Natural killer cell (primary cell): Measurements from ENCODE around the gene PUM2. TPM values are rescaled to one million over a fixed set of nuclear protein-coding genes. Genes with fewer than 3 reads are reported as not detected.

Experiments
- ATAC-seq, 3 donors: fragments of 150-1000 bp in 2 of 3; fragments of 200-7000 bp in 1 of 3; cut with Tn5 transposase; 1 replicate in 1 of 3; 2 replicates in 2 of 3; pipeline ENCODE4 v1.10.0; 2021; ENCODE audit warnings: mild to moderate bottlenecking in 2 of 3, moderate library complexity in 2 of 3
- DNase-seq, 2 donors: peaks; one replicate each; pipeline versions ENCODE4 v3.0.0 to v3.0.0-alpha.2; 2013 to 2021; ENCODE audit warnings: mixed read lengths in 1 of 2
- H3K27ac ChIP-seq: one replicate; pipeline ENCODE4 v1.5.1; 2013; ENCODE audit warnings: mild to moderate bottlenecking, low read length
- H3K27me3 ChIP-seq: one replicate; pipeline ENCODE4 v1.6.1; 2013; ENCODE audit warnings: low read length; ENCODE audit not compliant: control insufficient read depth, insufficient read depth
- H3K36me3 ChIP-seq: one replicate; pipeline ENCODE4 v1.6.1; 2013; ENCODE audit warnings: low read length; ENCODE audit not compliant: control insufficient read depth, insufficient read depth
- H3K4me1 ChIP-seq: one replicate; pipeline ENCODE4 v1.6.1; 2013; ENCODE audit warnings: low read length; ENCODE audit not compliant: control insufficient read depth, insufficient read depth
- H3K4me3 ChIP-seq: one replicate; pipeline ENCODE4 v1.5.1; 2013; ENCODE audit warnings: low read length
- H3K9me3 ChIP-seq: one replicate; pipeline ENCODE4 v1.6.1; 2013; ENCODE audit warnings: low read length; ENCODE audit not compliant: control insufficient read depth, insufficient read depth
- H3K27ac Mint-ChIP-seq, 2 donors: one replicate each; pipeline ENCODE4 v1.8.0; 2022; ENCODE audit warnings: mild to moderate bottlenecking in 2 of 2, mixed read lengths in 2 of 2, moderate library complexity in 1 of 2
- H3K27me3 Mint-ChIP-seq, 2 donors: one replicate each; pipeline ENCODE4 v1.8.0; 2022; ENCODE audit warnings: low read depth in 2 of 2, mixed read lengths in 2 of 2
- H3K36me3 Mint-ChIP-seq: one replicate; pipeline ENCODE4 v1.8.0; 2022; ENCODE audit warnings: mixed read lengths
- H3K4me1 Mint-ChIP-seq, 2 donors: one replicate each; pipeline ENCODE4 v1.8.0; 2022; ENCODE audit warnings: mixed read lengths in 2 of 2
- H3K4me3 Mint-ChIP-seq: one replicate; pipeline ENCODE4 v1.8.0; 2022; ENCODE audit warnings: mild to moderate bottlenecking, moderate library complexity, mixed read lengths
- H3K9me3 Mint-ChIP-seq, 2 donors: one replicate each; pipeline ENCODE4 v1.8.0; 2022; ENCODE audit warnings: mixed read lengths in 2 of 2
- CTCF ChIP-seq: fragments of 200-600 bp; IDR thresholded peaks from one replicate; pipeline ENCODE4 v1.8.0; 2022; ENCODE audit warnings: antibody characterized with exemption
- WGBS: methylation state at CpG from one replicate; pipeline ENCODE4 v1.1.7; 2013; ENCODE audit warnings: missing lambda C conversion rate; ENCODE audit not compliant: insufficient coverage; 5-methylcytosine and 5-hydroxymethylcytosine counted together
- intact Hi-C: fragments of 100-400 bp; cut with micrococcal nuclease; formaldehyde crosslinking; loops from one replicate; pipeline ENCODE4 v1.14.2; 2022
- total RNA-seq, 4 donors: library from RNA; stranded (reverse); fragments of 120-200 nt in 1 of 4; gene quantifications; one replicate each; pipeline versions ENCODE4 v1.2.3 to v1.2.4, GENCODE V29; 2013 to 2022

The PUM2 gene
- total RNA-seq, 3 donors from 2014 or later (not counting 1 experiment from before 2014, with no cell fraction given), result 115 to 157 (median 130) TPM

DNA sequence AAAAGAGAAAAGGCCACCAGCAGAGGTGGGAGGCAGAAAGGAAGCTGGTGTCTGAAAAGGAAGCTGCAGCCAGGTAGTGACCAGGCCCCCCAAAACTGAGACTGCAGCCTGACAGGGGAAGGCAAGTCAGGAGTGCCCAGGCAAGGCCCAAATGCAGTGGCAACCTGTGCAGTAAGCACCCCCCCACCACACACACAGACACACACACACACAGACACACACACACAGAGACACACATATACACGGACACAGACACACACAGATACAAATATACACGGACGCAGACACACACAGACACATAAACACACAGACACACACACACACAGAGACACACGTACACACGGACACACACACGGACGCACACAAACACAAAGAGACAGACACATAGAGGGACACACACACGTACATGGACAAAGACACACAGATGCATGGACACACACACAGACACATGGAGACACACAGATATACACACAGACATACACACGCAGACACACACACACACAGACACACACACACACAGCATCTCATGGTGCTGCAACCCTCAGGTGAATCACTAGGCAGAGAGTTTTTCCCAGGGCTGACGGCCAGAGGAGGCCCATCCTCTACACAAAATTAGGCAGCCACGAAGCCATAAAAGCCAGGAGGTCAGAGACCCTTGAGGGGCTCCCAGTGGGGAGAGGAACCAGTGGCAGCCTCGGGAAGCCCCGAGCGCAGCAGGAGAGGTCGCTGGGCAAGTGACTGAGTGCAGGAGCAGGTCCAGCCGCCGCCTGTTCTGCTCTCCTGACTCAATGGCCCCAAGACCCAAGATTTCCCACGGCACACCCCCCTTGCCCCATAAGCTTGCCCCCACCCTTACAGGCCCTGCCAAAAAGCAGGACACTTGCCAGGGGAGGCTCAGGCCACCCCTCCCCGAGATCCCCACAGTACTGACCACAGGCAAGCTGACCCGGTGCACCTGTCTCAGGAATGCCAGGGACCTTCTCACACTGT is 132.0 kb downstream of the PUM2 start:
- peaks cover 26 to 31% of the 10 kb centered on the region in 2 donors for H3K27me3 Mint-ChIP-seq

DNA sequence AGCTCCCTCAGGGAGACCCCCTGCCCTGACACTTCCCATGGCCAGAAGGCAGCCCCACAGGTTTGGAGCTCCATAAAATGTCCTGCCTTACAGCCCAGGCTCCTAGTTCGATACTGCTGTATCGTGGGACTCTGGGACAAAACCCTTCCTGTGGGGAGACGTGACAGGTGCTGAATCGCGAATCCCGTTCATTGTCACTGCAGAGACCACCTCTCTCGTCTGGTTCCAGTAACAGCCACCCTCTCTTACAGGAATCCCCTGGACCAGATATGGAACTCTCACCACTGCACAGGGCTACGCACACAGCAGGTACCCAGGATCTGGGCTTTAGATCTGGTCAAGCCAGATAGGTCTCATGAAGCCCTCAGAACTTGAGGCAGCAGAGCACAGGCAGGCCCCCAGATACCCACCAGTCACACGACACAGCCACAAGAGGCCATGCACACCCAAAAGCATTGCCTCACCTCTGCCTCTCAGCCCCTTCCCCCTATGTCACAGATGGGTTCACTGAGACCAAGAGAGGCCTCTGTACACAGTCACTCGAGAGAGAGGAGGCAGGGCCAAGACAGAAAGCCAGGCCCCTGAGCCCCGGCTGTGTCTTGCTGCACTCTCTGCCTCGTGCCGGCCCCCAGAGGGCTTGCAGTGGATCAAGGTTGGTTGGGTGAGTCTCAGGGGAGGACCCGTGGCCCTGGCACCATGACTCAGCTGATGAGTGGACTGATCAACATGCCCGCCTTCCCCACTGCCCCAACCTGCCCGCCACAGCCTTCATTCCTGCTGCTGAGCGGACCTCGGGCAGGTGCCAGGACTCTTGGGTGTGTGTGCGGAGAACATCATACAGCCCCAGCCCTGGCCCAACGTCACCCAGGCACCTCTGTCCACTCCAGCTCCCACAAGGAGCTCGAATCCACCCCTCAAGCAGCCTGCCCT is 133.3 kb downstream of the PUM2 start:
- no peaks in the 10 kb centered on the region for H3K9me3 ChIP-seq
- Mint-ChIP-seq H3K27me3 (peaks cover 23 to 26% of the 10 kb centered on the region in 2 donors), H3K4me3 (no peak overlapping the region), H3K9me3 (no peaks in the 10 kb centered on the region), H3K27ac (no peak overlapping the region), H3K36me3 (no peaks in the 10 kb centered on the region), H3K4me1 (no peaks in the 10 kb centered on the region)
- H3K27me3 ChIP-seq, result peaks cover 2% of the 10 kb centered on the region
- no peak for ATAC-seq
- no peak overlapping the region for H3K4me3 ChIP-seq
- no peak for DNase-seq
- TF ChIP-seq CTCF, result no peak
- H3K36me3 ChIP-seq, result no peaks in the 10 kb centered on the region
- WGBS, result 83% methylated on average over 21 of the region's 21 CpGs
- intact Hi-C loops, result no loop called here
- H3K27ac ChIP-seq, result no peak overlapping the region
- H3K4me1 ChIP-seq, result no peaks in the 10 kb centered on the region

More for the DNA sequence above, 132.0 kb downstream of the PUM2 start:
- no peak overlapping the region for H3K27ac ChIP-seq
- ATAC-seq, result no peak
- no peak for TF ChIP-seq CTCF
- WGBS, result 90% methylated on average over 20 of the region's 20 CpGs
- H3K9me3 ChIP-seq, result no peaks in the 10 kb centered on the region
- no peak overlapping the region for H3K4me3 Mint-ChIP-seq
- no peaks in the 10 kb centered on the region for H3K36me3 Mint-ChIP-seq
- intact Hi-C loops, result no loop called here
- DNase-seq, result no peak
- H3K4me1 ChIP-seq, result peaks cover 4% of the 10 kb centered on the region
- H3K9me3 Mint-ChIP-seq, result no peaks in the 10 kb centered on the region
- no peaks in the 10 kb centered on the region for H3K36me3 ChIP-seq
- H3K4me3 ChIP-seq, result no peak overlapping the region
- peaks cover 7% of the 10 kb centered on the region for H3K27me3 ChIP-seq
- H3K4me1 Mint-ChIP-seq, result no peaks in the 10 kb centered on the region
- no peak overlapping the region for H3K27ac Mint-ChIP-seq

DNA sequence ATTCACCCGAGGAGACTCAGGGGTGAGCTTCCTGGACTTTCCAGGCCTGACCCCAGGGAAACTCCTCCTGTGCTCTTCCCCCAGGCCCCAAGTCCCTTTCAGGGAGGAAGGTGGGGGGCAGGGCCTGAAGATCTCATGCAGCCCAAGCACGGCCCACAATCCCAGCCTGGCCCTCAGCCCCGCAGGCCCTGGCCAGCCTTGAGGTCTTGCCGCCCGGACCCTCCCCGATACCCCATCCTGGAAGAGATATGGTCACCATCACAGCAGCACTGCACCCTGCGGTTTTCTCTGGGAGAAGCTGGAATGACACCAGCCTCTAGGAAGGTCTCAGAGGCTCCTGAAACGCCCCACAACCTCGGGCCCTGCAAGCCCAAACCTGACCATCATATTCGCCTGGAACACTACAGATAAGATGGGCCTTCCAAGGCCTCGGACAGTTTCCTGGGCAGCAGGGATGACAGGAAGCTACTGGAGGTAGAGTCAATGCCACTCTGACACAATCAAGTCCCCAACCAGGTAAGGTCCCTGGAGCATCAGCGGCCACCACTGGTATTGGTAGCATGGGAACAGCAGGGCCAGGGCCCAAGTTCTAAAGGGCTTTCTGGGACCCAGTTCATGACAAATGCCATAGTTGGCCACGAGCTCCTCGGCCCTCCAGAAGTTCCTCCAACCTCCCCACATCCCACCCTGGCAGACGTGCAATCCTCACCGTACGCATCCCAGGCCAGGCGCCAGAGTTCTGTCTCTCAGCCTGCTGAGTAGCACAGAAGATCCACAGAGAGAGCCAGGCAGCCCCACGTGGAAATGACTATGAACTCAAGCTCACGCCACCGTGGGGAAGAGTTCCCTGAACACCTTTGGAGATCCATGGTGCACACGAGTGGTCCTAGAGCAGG is 134.3 kb downstream of the PUM2 start:
- DNase-seq (no peak), ATAC-seq (no peak)
- Mint-ChIP-seq H3K4me3 (no peak overlapping the region), H3K27ac (no peak overlapping the region), H3K9me3 (no peaks in the 10 kb centered on the region), H3K4me1 (no peaks in the 10 kb centered on the region), H3K36me3 (no peaks in the 10 kb centered on the region), H3K27me3 (peaks cover 15 to 16% of the 10 kb centered on the region in 2 donors)
- Histone ChIP-seq H3K27ac (no peak overlapping the region), H3K9me3 (no peaks in the 10 kb centered on the region), H3K27me3 (no peaks in the 10 kb centered on the region), H3K36me3 (no peaks in the 10 kb centered on the region), H3K4me3 (no peak overlapping the region), H3K4me1 (no peaks in the 10 kb centered on the region)
- 91% methylated on average over 22 of the region's 22 CpGs for WGBS
- intact Hi-C loops, result no loop called here
- TF ChIP-seq CTCF, result no peak
